ENCODE results near the gene HARS1.
"Not testable (repeated sequence)": the region's sequence is repeated elsewhere in the genome, so short reads cannot be mapped to it uniquely, and the experiment has no call there.

Gene HARS1

GRCh38 chr5:140690941-140691924, at the start of gene HARS1, which contains the start of gene HARS2:
Gene HARS1 (minus strand): TSS chr5:140691370. CDS start chr5:140691304, 66 bp downstream.
Gene HARS2 (plus strand): TSS chr5:140691455. CDS start chr5:140691649, 194 bp downstream.
- DNase-seq (ENCODE audit: low read depth, low spot score): peak; percentile 97

- DNase-seq (ENCODE audit: low read depth, low spot score): no peak
These were observed 46.3 kb upstream of the HARS1 start for GRCh38 chr5:140737486-140737885.

GRCh38 chr5:140734354-140734753, 43.2 kb upstream of the HARS1 start:
- DNase-seq (ENCODE audit: low read depth, low spot score): no peak

- DNase-seq (ENCODE audit: low read depth, low spot score): no peak
These were observed 41.9 kb upstream of the HARS1 start for GRCh38 chr5:140733098-140733497.

GRCh38 chr5:140725799-140726471, 34.8 kb upstream of the HARS1 start:
- DNase-seq (ENCODE audit: low read depth, low spot score): peak; percentile 95

GRCh38 chr5:140721395-140721794, 30.2 kb upstream of the HARS1 start:
- DNase-seq (ENCODE audit: low read depth, low spot score): not testable (repeated sequence)

- not testable (repeated sequence) for DNase-seq (ENCODE audit: low read depth, low spot score)
These were observed 29.6 kb upstream of the HARS1 start for GRCh38 chr5:140720738-140721137.

- DNase-seq (ENCODE audit: low read depth, low spot score): no peak
These were observed 27.1 kb upstream of the HARS1 start for GRCh38 chr5:140718266-140718592.

GRCh38 chr5:140716238-140716637, 25.1 kb upstream of the HARS1 start:
- DNase-seq (ENCODE audit: low read depth, low spot score): not testable (repeated sequence)

- DNase-seq (ENCODE audit: low read depth, low spot score): no peak
These were observed 22.5 kb upstream of the HARS1 start for GRCh38 chr5:140713562-140714094.

- no peak for DNase-seq (ENCODE audit: low read depth, low spot score)
These were observed 20.6 kb upstream of the HARS1 start for GRCh38 chr5:140711794-140712193.

GRCh38 chr5:140710899-140711552, 19.9 kb upstream of the HARS1 start:
- DNase-seq (ENCODE audit: low read depth, low spot score): peak; percentile 96

GRCh38 chr5:140708787-140709186, 17.6 kb upstream of the HARS1 start:
- DNase-seq (ENCODE audit: low read depth, low spot score): not testable (repeated sequence)

GRCh38 chr5:140707812-140708211, 16.6 kb upstream of the HARS1 start:
- no peak for DNase-seq (ENCODE audit: low read depth, low spot score)

- peak; percentile 95 for DNase-seq (ENCODE audit: low read depth, low spot score)
These were observed 9.3 kb upstream of the HARS1 start, which contains the start of gene ZMAT2 for GRCh38 chr5:140700177-140701144. Gene ZMAT2 (plus strand): TSS chr5:140700447. CDS start chr5:140700461, 14 bp downstream.

- DNase-seq (ENCODE audit: low read depth, low spot score): no peak
These were observed 5.8 kb upstream of the HARS1 start for GRCh38 chr5:140696891-140697492.

- DNase-seq (ENCODE audit: low read depth, low spot score): no peak
These were observed 3.1 kb upstream of the HARS1 start for GRCh38 chr5:140694276-140694675.

GRCh38 chr5:140690376-140690932, 716 bp downstream of the HARS1 start:
- no peak for DNase-seq (ENCODE audit: low read depth, low spot score)

GRCh38 chr5:140678993-140679392, 12.2 kb downstream of the HARS1 start:
- no peak for DNase-seq (ENCODE audit: low read depth, low spot score)

- DNase-seq (ENCODE audit: low read depth, low spot score): no peak
These were observed 13.2 kb downstream of the HARS1 start for GRCh38 chr5:140677947-140678346.
